ENCODE measurements around the gene PLPPR2.
"Not testable (repeated sequence)": the region's sequence is repeated elsewhere in the genome, so short reads cannot be mapped to it uniquely, and the experiment has no call there.

The PLPPR2 gene, protein sequence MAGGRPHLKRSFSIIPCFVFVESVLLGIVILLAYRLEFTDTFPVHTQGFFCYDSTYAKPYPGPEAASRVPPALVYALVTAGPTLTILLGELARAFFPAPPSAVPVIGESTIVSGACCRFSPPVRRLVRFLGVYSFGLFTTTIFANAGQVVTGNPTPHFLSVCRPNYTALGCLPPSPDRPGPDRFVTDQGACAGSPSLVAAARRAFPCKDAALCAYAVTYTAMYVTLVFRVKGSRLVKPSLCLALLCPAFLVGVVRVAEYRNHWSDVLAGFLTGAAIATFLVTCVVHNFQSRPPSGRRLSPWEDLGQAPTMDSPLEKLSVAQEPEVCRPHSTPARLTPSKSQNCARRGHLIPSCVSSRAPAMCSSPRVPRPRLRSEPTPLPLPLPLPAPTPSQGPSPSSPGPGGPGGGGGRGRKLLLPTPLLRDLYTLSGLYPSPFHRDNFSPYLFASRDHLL

DNA sequence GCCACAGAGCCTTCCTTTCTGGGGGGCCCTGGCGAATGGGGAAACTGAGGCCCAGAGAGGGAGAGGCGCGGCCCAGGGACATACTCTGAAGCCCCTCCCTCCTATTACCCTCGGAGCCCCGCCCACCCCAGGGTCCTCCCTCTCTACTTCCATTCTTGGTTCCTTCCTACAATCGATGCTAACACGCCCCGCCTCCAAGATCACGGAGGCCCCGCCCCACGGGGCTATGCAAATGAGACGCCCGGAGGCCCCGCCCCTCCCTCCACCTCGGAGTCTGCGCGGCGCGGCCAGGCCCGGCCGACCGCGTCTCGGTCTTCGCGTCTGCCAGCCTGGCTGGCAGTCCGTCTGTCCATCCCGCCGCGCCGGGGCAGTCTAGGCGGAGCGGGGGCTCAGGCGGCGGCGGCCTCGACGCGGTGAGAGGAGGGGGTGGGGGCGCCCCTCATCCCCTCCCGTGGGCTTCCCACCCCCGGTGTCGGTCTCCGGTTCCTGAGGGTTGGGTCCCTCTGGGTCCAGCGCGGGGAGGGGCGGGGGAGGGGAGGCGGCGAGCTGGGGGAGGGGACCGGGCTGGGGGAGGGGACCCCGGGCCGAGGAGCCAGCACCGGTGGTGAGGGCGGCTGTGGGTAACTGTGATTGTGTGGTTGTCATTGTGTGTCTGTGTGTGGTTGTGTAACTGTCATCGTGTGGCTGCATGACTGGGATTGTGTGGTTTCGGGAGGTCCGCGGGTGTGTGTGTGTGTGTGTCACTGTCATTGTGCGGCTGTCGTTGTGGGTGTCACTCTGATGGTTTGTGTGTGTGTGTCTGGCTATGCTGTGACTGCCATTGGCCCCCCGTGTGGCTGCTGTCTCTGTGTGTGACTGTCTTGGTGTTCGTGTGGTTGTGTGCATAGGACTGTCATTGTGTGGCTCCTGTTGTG is at the start of gene PLPPR2:
PLPPR2 (plus strand) TSS at position 273 of the 914 bp plus-strand sequence. CDS start 2,242 bp downstream, outside the sequence.
- DNase-seq, result peak; percentile 67

DNA sequence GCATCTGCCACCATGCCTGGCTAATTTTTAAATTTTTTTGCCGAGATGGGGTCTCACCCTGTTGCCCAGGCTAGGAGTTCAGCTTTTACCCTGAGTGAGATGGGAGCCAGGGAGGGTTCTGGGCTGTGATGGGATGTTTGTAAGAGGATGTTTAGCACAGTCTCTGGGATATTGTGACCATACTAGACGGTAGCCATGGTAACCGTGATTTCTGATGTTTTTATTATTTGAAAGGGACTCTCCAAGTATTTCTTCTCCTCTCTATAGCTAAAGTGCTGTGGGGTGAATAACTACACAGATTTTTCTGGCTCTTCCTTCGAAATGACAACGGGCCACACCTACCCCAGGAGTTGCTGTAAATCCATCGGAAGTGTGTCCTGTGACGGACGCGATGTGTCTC is 48.9 kb upstream of the PLPPR2 start:
- DNase-seq, result no peak

DNA sequence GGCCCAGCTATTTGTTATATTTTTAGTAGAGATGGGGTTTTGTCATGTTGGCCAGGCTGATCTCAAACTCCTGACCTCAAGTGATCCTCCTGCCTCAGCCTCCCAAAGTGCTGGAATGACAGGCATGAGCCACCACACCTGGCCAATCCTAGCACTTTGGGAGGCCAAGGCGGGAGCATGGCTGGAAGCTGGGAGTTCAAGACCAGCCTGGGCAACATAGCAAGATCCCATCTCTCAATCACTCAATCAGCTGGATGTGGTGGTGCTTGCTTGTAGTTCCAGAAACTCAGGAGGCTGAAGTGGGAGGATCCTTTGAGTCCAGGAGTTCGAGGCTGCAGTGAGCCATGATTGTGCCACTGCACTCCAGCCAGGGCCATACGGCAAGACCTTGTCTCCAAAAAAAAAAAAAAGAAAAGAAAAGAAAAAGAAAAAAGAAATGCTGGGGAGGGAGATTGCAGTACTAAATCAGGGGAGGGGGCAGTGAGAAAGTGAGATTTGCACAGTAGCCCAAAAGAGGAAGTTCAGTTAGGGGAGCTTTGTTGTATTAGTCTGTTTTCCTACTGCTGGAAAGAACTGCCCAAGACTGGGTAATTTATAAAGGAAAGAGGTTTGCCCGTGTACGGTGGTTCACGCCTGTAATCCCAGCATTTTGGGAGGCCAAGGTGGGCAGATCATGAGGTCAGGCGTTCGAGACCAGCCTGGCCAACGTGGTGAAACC is 34.8 kb upstream of the PLPPR2 start:
- not testable (repeated sequence) for DNase-seq

DNA sequence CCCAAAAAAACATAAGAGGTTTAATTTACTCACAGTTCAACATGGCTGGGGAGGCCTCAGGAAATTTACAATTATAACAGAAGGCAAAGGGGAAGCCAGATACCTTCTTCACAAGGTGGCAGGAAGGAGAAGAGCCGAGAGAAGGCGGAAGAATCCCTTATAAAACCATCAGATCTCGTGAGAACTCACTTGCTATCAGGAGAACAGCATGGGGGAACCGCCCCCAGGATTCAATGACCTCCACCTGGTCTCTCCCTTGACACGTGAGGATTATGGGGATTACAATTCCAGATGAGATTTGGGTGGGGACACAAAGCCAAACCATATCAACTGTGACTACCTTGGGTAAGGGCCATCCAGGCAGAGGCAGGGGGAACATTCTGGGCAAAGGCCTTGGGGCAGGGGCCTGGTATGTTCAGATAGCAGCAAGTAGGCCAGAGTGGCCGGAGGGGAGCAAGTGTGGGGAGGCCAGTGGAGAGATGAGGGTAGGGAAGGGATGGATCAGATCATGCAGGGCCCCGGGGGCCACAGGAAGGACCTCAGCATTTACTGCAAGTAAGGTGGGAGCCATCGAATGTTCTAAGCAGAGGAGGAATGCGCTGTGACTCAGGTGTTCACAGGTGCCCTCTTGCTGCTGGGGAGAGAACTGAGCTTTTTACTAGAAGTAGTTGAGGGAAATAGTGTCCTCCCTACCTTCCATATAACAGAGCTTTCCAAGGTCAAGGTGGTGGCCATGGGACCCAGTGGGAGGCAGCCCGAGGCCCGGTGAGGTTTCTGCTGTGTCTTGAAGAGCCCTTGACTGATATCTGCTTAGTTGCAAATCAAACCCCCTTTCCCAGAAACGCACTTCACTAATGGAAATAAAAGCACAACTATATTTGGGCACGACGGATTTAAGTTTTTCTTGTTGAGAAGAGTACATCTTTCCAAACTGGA is 33.8 kb upstream of the PLPPR2 start:
- no peak for DNase-seq

DNA sequence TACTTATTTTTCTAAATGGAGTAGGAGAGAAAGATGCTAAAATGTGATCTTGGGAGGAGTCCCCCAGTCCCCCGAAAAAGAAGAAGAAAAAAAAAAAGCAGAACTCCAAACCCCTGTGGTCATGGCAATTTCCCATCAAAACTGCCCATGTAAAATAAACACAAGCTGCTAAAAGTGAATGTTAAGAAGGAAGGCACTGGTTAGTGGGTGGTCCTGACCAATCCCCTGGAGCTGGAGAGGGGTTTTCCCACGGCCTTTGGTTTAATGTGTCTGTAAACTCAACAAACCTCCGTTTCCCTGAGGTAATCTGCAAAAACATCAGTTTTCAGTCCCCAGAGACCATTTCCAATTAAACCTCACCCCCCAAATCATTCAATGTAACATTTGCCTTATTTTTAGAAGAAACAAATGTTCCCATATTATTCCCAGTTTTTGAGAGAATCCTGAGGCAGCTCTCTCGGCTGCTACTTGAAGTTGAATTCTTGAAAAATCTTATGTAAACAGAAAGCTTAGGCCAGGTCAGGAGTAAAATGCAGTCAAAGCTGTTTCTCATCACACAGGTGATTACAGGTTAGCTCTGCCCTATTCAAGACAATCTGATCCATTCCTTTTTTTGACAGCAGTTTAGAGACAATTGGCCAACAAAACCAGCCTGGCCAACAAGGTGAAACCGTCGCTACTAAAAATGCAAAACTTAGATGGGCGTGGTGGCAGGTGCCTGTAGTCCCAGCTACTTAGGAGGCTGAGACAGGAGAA is 32.8 kb upstream of the PLPPR2 start:
- DNase-seq, result no peak

DNA sequence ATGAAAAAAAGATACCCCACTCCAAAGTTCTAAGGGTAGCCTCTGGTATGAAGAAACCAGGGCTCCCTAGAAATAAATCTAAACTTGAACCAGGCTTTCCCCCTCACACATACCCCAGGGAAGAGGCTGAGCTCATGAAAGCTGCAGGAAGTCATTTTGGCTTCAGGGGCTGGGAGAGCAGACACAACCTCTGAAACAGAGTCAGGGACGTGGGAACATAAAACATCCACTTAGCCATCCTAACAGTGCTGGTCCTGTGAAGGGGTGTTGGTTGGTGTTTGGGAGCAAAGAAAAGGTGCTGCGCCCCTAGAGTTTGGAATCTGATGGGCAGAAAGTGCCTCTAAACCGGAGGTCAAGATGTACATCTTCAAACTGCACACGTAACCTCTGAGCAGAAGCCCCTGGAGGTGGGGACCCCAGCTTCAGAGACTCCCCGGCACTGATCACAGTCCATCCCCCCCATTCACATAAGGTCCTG is 31.6 kb upstream of the PLPPR2 start:
- no peak for DNase-seq

DNA sequence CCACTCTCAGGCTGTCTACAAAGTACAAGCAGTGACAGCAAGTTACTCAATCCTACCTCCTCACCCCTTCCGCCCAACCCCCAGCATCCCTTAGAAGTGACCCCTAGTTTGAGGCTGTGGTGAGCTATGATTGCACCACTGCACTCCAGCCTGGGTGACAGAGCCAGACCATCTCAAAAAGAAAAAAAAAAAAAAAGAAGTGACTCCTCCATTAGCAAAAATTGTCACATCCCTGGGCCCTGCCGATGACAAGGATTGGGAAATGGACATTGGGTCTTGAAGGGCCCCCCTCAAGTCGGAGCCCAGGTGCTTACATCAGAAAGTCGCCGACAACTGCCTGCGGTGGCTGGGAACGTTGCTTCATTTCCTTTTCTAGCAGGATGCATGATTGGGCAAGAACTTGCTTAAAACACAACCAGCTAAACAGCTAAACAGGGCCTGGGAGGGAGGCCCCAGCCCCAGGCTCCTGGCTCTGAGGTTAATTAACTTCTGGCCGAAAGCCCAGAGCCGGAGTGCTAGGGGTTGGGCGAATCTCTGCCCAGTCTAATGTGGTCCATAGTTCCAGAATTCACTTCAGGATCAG is 31.1 kb upstream of the PLPPR2 start:
- peak; percentile 5 for DNase-seq

DNA sequence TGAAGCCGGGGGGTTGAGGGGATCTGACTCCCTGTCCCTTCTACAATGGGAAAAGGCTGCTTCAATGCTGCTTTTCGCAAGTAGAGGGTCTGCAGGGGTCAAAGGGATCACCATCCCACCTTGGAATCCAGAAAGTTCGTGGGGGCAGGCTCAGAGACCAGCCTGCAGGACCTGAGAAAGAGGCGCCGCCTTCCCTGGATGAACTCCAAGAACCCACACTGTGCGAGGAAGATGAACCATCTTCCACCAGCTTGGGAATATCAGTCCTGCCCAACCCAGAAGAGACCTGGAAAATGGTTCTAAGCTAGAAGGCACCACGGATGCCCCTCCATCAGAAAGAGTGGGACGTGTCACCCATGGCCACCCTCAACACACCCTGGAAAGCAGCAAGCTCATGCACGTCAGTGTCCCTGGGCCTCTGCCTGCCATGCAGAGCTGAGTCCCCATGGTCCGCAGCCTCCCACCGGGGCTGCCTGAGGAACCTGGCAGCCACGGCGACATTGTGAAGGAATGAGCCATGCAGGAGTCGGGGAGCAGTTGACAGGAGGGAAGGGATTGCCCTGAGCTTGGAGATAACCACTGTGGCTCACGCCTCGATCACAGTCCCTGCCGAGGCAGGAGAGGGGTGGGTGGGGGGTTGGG is 30.4 kb upstream of the PLPPR2 start:
- DNase-seq, result no peak

DNA sequence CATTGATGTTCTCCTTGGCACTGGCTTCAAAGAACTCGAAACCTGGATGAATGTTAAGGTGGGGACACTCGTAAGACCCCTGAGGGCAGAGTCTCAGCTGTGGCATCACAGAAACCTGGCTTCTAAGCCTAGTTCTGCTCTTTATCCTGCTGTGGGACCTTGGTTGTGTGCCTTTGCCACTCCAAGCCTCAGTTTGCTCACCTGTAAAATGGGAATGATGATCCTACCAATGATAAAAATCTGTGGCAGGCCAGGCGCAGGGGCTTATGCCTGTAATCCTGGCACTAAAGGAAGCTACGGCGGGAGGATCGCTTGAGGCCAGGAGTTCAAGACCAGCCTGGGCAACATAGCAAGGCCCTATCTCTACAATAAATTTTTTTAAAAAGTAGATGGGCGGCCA is 29.7 kb upstream of the PLPPR2 start:
- DNase-seq, result no peak

DNA sequence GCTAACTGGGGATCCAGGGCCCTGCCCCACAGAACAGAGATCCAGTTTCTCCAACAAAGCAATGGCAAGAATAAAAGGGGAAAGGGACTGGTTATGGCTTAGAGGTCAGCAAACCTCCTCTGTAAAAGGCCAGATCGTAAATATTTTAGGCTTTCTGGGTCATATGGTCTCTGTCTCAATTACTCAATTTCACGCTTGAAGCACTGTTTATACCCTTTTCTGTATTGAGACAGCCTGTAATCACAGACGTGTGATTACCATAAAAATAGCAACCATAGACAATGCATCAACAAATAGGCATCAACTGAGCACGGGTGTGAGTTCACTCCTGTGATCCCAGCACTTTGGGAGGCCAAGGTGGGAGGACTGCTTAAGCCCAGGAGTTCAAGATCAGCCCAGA is 25.1 kb upstream of the PLPPR2 start:
- DNase-seq, result no peak

DNA sequence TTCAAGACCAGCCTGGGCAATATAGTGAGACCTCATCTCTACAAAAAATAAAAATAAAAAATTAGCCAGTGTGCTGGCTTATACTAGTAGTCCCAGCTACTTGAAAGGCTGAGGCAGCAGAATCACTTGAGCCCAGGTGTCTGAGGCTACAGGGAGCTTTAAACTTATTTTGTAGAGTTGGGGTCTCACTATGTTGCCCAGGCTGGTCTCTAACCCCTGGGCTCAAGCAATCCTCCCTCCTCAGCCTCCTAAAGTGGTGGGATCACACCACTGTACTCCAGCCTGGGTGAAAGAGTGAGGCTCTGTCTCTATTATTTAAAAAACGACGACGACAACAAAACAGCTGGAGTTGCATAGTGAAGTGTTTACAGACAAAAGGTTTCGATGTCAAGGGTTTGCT is 23.7 kb upstream of the PLPPR2 start:
- no peak for DNase-seq

DNA sequence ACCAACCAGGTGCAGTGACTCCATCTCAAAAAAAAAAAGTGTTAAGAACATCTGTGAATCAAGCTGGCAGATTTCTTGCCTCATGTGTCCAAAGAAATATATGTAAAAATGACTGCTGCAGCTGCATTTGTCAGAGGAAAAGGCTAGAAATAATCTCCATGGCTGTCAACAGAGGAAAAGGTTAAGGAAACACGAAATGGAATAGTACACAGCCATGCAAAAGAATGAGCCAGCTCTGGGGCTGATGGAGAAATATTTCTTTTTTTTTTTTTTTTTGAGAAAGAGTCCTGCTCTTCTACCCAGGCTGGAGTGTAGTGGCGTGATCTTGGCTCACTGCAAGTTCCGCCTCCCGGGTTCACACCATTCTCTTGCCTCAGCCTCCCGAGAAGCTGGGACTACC is 22.4 kb upstream of the PLPPR2 start:
- DNase-seq, result no peak

DNA sequence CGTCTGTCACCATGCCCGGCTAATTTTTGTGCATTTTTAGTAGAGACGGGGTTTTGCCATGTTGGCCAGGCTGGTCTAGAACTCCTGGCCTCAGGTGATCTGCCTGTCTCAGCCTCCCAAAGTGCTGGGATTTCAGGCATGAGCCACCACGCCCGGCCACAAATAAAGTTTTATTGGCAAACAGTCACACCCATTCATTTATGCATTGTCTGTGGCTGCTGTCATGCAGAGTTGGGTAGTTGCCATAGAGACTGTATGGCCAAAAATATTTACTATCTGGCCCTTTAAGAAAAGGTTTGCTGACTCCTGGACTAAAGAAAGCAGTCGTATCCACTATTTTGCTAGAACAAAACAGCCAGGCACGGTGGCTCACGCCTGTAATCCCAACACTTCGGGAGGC is 21.4 kb upstream of the PLPPR2 start:
- DNase-seq, result not testable (repeated sequence)

DNA sequence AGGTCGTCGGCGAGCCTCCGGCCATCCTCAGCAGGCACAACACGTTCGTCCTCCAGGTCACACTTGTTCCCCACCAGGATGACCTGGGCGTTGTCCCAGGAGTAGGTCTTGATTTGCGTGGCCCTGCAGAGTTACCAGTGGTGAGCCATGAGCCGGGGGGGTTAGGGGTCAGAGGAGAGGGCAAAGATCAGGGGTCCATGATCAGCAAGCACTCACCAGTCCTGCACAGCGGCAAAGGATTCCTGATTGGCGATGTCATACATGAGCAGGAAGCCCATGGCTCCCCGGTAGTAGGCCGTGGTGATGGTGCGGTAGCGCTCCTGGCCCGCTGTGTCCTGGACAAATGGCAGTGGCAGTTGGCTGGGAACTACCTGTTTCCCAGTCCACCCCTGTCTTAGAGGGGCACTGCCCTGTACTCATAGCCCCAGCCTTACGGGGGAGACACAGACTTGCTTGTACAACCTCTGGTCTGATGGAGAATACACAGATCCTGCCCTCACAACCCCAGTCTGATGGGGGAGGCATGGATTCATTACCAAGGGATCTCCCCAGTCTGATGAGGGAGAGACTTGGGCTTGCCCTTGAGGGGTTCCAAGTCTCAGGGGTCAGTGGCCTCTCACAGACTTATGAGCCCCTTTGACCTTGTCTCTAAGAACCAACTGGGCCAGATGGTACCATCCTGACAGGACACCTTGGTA is 19.6 kb upstream of the PLPPR2 start:
- DNase-seq, result no peak

DNA sequence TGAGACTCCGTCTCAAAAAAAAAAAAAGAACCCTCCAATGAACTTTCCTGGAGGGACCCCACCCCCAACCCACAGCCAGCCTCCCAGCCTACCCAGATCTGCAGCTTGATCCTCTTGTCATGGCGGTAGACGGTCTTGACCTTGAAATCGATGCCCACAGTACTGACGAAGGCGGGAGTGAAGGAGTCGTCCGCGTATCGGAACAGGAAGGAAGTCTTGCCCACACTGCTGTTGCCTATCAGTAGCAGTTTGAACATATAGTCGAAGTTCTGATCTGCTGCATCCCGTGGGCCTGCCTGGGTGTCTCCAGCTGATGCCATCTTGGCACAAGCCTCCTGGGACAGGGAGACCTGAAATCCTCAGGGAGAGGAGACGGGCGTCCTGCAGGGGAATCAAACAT is 18.2 kb upstream of the PLPPR2 start:
- no peak for DNase-seq

DNA sequence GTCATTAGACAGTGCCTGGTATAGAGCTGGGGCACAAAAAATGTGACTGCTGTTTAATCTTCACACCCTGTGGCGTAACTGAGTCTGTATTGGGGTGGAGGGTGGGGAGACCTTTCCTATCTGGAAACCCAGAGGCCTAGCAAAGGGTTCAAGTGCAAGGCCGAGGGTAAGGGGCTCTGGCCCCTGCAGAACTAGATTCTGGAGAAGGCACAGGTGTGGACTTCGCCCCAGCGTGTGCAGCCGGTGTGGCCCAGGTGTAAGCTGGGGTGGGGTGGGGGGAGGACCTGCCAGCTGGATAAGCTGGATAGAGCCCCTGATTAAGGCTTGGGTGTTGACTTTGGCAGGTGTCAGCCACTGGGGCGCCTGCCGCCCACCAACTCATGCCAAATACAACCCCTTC is 17.1 kb upstream of the PLPPR2 start:
- no peak for DNase-seq

DNA sequence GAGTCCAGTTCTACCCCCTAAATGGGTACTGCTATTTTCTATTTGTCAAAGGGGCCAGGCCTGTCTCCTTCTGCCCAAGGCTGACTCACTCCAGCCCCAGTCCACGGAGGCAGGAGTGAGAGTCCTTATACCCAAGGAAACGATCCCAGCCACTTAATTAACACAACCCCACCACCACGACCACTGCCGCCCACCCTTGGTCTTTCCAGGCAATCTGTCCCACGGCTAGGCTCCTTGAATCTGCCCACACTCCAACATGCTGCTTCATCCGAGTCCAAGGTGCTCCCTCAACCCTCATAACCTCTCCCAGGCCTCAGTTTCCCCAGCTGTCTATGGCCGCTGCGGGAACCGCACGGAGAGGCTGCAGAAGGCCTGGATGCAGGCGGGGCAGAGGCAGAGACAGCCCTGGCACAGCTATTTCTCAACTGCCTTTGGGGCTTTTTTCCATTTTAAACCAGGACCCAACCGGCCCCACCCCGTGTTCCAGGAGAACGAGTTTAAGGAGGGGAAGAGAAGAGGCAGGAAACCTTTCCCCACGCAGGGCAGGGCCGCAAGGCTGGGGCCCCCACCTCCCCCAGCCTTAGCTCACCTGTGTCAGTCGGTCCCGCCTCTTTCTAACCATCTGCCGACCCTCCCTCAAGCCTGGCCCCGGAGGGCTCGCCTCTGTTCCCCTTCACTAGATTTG is 16.5 kb upstream of the PLPPR2 start:
- DNase-seq, result no peak

DNA sequence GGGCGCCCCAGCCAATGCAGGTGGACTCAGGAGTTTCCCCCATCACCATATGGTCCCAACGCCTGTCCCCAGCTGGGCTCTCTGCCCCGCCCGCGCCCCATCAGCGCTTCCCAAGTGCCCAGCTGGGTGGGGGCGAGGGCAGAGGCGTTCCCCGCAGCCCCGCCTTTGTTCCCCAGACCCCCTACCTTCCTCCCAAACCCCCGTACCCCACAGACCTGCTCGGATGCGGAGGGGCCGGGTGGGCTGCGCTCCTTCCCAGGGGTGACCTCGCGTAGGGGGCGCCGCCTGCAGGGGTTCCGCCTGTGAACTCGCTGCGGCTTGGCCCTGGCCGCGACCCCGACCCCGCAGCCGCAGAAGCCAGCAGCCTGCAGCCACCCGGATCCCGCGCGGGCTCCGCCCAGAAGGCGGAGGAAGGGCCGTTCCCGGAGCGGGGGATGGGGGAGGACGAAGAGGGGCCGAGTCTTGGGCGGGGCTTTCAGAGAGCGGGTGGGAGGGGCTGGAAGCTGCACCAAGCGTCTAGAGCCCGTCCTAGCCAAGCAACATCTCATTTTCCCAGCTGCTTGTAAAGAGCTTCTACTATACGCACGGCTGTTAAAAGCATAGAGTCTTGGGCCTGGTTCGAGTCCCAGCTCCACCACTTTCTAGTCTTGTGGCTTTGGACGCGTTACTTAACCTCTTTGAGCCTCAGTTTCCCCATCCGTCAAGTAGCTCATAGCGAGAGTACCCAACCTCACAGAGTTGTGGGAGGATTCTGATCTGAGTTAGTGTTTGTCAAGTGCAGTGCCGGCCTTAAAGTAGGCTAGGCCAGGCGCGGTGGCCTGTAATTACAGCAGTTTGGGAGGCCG is 15.8 kb upstream of the PLPPR2 start, which contains the start of gene RAB3D:
RAB3D (minus strand) TSS at position 404 of the 845 bp plus-strand sequence. CDS start 2,258 bp downstream, outside the sequence.
- DNase-seq, result peak; percentile 69
